Stimulated activated CD4-positive, alpha-beta T cell treated with anti-CD3 and anti-CD28 coated beads, Interleukin-1b, Interleukin-23, amount 100 ng/mL, for 48 hours (primary cell): ENCODE measurements around the gene NAV2.
"Not testable (repeated sequence)": the region's sequence is repeated elsewhere in the genome, so short reads cannot be mapped to it uniquely, and the experiment has no call there.

Source experiments
- DNase-seq: peaks from one replicate; pipeline ENCODE4 v3.0.0-alpha.2; 2020

NAV2 gene

DNA sequence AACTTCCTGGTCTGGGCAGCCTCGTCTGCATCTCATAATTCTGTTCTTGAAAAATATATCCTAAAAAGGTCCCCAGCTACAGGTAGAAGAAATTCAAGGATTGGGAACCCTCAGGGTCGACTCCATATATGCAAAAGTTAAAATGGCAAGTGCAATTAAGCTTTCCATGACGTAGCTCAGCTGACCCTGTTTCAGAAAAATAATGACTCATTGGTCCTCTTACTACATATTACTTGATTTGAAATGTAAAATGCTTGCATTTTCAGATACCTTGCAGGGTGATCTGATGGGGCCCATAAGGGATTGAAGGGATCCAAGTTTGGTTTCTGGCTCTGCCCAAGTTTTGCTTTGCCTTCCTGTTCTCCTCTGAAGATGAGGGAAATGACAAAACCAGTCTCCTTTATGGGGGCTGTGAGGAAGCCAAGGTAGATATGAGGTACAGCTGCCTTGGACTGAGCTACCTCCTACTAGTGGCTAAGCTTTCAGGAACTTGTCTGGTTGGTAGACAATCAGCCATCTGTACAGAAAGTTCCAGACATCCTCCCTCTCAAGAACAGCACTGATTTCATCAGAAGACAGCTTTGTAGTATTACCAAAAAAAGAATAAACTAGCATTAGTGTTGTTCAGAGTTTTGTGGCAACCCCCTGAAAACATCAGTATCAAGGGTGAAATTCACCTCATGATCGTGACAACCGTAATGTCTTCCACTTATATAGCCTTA lies 270.3 kb downstream of the NAV2 start:
- no peak for DNase-seq

DNA sequence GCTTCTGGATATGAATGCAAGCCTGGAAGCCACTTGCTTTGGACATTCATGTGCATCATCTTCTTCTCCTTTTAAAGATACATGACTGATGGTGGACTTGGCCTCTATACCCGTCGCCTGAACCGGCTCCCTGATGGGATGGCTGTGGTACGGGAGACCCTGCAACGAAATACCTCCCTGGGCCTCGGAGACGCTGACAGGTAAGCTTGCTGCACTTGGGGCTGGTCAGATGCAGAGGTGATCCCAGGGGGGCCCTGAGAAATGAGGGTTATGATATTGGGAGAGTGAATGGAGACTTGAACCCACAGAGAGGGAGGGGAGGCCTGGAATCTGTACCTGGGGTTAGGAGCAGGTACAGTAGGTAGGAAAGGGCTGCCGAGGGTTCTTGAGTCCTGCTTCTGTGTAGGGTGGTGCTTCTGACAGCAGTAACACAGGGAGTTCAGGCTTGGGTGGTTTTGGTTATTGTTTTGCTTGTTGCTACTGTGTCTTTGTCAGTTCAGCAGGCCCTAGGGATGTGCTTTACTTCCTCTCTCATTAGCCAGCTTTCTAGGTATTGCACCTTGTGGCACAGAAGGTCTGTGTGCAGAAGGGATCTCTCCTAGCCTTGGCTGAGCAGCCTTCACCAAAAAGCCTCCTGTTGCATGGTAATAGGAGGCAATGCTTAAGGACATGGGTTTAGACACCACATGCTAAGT lies 271.6 kb downstream of the NAV2 start:
- no peak for DNase-seq

DNA sequence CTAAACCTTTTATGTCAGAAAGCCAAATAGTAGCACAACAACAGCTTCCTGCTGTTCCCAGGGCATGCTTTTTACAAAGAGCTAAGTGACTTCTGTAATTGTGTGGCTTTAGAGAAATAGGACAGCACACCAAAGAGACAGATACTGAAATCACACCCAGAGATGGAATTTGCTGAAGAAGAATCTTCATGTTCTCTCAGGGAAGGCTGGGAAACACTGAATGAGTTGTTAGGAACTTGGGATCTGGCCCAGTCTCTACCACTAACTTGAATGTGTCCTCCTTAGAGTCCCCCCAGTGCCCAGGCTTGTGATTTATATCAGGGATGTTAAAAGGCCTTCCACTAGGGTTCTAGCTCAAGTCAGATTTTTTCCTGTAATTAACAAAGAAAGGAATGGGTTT lies 272.5 kb downstream of the NAV2 start:
- no peak for DNase-seq

DNA sequence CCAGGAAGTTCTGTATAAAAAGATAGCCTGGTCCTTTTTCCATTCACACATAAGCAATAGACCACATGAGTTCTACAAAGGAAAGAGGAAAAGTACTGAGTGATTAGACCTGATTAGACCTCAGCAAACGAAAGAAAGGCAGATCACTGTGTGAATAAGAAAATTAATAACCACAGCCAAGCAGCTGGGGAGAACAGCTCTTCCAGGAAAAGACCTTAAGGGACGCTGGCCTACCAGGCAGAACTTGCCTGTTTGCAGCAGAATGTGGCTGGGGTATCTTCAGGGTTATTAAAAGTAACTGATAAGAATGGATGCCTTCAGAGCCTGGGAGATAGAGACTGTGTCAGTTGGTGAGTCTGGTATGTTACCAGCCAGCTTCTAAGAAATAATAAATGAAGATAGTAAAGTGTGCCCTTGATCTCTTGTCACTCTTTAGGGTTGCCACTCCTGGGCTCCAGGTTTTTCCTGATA lies 274.7 kb downstream of the NAV2 start:
- DNase-seq = no peak

DNA sequence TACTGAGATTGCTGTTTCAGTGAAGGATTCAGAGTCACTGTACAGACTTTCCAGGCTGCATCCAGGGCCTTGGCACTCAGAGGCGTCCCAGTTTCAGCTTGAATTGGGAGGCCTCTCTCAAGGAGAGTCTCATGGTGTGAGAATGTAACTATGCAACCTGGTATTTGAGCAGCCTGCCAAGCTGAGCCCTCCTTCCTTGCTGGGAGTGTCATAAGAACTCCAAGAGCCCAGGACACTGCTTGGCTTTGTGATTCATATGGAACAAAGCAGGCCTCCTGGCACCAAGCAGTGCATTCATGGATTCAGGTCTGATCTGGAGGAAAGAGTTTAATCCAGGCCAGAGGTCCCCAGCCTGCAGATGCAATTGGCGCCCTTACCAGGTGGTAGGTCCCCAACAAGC lies 276.0 kb downstream of the NAV2 start:
- no peak for DNase-seq

DNA sequence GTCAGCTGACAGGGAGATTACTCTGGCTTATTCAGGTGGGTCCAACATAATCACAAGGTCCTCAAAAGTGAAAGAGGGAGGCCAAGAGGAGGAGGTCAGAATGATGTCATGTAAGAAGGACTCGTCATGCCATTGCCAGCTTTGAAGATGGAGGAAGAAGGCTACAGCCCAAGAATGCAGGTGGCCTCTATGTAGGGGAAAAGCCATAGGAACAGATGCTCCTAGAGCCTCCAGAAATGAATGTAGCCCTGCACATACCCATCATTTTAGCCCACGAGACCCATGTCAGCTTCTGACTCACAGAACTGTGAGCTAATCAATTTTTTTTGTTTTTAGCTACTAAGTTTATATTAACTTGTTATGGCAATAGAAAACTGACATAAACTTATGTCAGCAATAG lies 276.6 kb downstream of the NAV2 start:
- no peak for DNase-seq

DNA sequence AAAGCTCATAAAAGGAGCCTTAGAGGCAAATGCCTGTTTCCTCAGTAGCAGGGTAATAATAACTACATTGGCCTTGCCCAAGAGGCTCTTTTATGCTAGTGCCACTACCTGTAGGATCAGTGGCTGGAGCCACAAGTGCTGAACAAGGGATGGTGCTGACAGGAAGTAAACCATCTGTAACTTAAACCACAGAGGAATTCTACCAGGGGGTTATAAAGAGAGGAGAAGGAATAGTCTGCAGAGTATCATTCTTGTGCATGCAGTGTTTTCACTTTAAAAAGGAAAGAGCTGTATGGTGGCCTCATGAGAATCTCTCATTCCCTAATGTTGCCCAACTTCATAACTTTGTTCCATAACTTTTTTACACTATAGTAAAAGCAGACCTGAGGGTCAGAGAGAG lies 279.5 kb downstream of the NAV2 start:
- DNase-seq = no peak

DNA sequence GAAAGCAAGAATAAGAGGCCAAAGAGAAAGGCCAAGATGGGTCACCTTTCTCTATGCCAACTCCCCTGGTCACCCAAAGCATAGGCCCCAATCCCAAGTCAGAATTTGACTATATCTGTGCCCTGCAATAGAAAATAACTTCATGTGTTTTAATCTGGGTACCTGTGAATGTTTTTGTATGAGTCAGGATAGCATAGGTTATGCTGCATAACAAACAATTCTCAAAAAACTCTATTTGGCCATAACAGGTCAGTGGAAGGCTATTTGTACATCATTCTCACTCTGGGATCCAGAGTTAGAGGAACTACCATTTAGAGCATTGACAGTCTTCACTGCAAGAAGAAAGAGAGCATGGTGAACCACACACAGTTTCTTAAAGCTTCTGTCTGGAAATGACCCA lies 280.4 kb downstream of the NAV2 start:
- no peak for DNase-seq

DNA sequence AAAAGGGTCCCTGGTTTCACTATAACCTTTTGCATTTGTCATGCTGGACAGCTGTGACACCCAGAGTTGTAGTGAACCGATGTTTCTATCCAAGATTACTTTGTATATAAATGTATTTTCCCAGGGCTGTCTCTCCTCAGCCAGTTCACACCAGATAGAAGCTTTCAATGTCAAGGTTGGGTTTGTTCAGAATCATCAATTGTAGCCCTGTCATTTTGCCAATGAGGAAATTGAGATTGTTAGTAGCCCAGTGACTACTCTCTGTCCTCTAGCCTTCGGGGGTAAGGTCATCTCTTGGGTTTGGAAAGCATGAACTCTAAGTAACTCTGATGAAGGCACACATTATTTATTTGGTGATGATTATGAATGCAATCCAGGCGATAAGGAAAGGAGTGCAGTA lies 282.0 kb downstream of the NAV2 start:
- DNase-seq = no peak

DNA sequence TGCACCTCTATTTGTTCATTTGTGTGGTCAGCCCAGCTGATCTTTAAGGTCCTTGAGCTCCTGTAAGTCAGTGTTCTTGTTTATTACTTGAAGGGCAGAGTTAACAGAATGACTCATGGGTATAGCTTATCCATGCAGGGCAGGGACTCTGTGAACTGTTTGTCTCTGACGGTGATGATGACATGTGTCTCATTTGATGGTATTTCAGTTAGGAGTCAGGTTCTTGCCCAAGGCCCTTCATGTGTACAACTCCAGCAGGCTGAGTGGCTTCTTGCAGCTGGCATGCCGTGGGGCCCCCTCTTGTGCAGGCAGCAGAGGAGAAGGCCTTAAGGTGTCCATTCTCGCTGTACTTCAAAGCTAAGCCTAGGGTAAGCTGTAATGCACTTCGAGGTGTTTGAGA lies 282.5 kb downstream of the NAV2 start:
- no peak for DNase-seq

DNA sequence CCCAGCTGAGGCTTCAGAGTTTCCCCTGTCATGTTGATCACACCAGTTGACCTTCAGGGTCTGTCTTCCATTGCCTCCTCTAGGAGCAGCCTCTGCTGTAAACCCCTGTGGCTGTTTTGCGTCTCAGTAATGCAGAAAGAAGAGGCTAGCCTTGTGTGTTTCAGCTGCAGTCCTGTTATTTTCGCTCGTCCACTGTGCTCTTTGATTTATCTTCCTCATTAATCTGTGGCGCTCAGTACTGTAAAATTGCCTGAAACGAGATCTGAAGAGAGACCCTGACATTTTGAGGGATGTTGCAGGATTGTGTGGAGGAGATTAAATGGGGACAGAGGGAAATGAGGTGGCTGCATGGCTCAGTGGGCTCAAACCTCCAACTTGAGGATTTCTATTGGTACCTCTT lies 283.9 kb downstream of the NAV2 start:
- no peak for DNase-seq

DNA sequence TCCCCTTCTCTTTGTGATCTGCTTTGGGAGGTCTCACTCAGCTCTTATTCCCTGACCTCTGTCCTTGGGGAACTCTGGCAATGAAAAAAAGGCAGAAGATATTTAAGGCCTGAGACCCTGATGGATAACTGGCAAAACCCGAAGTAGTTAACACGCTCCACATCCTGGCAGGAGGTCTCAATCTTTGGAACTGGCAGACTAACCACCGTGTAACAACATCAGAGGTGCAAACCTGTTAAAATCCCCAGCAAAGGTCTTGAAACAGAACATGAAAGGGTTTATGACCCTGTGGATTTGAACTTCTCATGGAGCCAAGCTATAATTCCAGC lies 287.3 kb downstream of the NAV2 start:
- DNase-seq = no peak

DNA sequence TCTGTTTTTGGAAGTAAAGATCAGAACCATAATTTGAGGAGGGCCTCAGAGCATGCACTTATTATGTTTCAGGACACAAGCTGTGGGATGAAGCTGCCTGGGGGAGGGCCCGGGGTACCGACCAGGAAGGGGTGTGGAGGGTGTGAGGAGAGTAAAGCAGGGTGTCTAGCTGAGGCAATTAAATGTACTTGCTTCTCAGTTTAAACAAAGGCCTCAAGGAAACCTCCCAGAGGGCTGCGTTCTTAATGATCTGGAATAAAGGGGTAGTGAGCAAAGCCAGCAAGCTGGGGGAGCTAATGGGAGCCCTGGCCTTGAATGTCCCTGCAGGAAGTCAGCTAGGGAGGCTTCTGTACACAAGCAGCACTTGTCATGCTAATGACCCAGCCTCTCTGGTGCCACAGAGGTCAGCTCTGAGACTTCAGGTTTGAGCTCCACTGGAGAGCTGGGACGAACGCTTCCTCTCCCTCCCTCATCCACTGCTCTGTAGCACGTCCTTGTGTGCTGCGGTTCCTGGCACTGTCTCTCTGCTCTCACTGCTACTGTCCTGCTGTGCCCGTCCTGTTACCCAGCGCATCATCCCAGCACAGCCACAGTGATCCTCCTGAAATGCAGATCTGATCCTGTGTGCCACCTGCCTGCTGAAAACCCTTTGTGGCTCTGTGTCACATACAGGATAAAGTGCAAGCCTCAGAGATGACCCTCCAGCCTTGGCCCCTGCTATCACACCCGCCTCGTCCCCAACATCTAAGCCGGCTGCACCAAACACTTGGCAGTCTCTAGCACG lies 287.9 kb downstream of the NAV2 start:
- DNase-seq = no peak

DNA sequence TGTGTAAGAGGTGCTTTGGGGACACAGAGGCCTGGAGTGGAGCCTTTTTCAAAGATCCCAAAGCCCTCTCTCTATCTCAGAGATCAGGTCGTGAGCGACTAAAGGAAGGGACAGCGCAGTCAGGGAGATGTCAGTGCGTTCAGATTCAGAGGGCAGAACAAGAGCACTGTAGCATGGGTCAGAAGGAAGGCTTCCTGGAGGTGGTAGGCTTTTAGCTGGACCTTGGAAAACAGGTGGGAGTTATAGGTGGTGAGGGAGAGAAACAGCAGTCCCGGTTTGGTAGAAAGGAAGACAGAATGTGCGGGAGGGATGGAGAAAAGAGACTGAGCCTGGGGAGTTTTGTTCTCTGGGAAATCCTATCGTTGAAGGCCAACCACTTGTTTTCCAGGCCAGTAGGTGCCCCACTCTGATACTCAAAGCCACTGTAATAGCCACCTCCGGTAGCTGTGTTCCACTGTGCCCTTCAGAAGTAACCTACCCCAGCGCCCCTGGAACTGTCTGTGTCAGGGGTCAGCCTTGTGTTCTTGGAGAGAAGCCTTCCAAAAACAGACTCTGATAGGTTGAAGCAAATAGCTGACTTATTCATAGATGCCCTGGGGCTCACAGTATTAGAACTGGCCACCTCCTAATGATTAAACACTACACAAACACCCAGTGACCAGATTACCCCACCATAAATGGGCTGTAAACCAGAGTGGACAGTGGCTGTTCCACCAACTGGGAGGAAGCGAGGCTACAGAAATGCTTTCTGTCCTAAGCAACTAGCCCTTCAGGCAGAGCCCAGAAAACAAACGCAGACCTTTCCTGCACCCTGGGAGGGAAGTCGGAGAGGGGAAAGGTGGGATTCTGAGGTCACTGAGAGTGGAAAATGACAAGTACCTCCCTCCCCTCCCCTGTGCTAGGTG lies 289.9 kb downstream of the NAV2 start:
- DNase-seq = no peak

DNA sequence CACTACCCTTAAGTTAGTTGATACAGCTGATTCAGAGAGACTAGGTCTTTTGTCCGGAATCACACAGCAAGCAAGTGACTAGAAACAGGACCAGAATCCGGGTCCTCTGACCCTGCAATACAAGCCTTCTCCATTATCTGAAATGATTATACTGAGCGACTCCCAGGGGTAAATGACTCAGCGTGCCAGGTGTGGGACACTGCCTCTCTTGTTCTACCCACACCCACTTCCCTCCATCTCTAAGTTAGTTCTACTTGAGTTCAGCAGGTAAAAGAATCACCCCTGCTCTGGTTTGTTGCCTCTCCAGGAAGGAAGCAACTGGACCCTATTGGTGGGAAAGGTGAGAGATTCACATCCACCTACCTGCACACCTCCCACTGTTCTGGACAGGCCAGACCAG lies 290.7 kb downstream of the NAV2 start:
- no peak for DNase-seq

DNA sequence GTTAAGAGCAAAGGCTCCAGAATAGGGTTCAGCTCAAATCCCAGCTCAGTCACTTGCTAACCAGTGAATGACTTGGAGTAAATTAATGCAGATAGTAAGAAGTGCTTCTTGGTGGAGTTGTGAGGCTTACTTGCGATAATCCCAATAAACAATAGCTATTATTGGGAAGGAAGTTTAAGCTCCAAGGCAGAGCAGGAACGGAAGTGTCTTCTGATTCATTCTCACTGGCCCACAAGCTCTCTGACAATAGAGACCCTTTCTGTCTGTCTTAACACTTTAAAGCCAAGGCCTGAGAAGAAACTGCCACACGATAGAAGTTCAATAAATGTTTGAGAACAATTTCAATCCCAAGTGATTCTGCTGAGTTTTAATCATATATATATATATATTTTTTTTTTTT lies 292.2 kb downstream of the NAV2 start:
- DNase-seq = no peak

DNA sequence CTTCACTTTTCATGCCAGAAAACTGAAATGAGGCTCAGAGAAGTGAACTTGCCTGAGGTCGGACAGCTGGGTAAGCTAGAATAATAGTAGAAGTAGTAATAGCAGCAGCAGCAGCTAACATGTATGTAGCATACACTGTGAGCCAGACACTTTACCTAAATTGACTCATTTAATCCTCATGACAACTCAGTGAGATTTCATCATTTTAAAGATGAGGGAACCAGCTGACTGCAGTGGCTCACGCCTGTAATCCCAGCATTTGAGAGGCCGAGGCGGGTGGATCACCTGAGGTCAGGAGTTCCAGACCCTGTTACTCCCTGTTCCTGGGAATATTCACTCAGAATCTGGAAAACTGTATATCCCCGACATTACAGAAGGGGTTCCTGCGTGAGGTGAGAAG lies 293.1 kb downstream of the NAV2 start:
- DNase-seq = no peak

DNA sequence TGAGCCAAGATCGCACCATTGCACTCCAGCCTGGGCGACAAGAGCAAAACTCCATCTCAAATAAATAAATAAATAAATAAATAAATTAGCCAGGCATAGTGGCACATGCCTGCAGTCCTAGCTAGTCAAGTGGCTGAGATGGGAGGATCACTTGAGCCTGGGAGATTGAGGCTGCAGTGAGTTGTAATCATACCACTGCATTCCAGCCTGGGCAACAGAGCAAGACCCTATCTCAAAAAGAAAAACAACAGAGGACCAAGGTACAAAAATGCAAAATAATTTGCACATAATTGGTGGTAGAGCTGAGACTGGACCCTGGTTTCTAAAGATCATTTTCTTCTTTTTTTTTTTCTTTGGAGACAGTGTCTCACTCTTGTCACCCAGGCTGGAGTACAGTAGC lies 294.0 kb downstream of the NAV2 start:
- DNase-seq = not testable (repeated sequence)

DNA sequence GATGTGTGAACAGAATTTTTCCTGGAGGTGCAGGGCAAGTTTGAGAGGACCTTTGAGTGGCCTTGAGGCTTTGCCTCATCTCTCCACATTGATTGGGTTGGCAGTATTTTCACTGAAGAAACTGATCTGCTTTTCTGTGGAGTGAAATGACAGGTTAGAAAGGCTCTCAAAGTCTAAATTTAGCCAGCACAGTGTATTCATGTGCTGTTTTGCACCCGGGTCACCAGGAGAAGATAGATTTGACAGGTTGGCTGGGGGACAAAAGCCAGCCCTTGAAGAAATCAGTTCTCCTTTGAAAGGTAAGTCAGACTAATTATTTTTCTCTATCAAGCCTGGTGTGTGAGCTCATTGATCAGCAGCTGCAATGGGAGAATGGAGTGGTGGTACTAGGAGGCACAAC lies 294.7 kb downstream of the NAV2 start:
- DNase-seq = no peak

DNA sequence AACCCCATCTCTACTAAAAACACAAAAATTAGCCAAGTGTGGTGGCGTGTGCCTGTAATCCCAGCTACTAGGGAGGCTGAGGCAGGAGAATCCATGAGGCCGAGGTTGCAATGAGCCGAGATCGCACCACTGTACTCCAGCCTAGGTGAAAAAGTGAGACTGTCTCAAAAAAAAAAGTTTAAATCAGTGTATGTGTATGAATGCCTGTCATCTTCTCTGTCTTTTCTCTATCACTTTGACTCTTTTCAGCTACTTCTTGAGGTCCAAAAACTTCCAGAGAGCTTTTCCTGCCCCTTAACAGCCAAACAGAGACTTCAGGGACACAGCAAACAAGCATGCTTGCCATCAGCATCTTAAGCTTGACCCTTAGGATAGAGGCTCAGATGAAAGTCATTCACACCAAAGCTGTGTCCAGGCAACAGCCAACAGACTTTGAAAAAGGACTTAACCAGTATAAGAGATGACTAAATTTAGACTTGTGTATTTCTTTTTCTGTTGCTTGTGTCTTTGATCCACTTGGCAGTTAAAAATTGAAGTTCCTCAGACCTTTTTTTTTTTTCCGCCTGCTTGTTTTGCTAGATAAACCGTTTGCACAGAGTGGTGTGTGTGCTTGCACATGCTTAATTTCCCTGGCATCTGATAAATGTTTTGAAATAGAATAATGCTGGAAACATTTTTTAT lies 295.7 kb downstream of the NAV2 start:
- DNase-seq = no peak

DNA sequence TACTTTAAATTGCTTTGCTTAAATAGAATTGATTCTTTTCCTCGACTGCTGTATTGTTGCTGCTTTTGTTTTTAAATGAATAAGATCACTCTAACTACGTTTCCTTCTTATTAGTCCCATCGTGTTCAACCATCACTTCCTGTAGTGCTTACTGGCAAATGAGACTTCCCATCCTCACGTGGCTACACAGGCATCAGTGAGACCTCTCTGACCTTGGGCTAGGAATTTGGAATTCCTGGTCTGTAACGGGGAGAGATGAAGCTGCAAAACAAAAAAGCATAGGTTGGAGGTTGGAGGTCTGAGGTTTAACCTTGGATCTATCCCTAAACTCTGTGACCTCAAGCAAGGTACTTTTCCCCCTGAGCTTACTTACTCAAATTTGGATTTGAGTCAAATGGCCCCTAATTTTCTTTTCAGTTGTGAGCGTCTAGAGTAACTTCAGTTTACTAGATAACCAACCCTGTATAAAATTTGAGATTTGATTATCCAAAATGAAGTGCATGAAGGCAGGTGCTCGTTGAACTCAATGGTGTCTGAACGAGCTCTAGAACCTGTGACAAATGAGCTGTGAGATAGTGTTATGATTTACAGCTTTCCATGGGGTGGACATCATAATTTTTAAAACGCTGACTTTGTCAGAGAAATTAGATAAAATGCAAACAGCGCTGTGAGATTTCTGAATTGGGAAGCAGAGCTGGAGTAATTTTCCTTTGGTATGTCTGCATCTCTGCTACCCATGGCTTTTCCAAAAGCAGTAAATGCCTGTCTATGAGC lies 296.4 kb downstream of the NAV2 start:
- no peak for DNase-seq
